Memory B cell (primary cell): ENCODE data around the gene IGFBP6.
"Not testable (repeated sequence)": the region's sequence is repeated elsewhere in the genome, so short reads cannot be mapped to it uniquely, and the experiment has no call there.

Experiments used
- ATAC-seq: fragments of 150-1000 bp; cut with Tn5 transposase; 2 replicates; pipeline ENCODE4 v1.10.0; 2021; ENCODE audit warnings: low read depth, mild to moderate bottlenecking, moderate library complexity
- DNase-seq, 2 donors: peaks; one replicate each; pipeline ENCODE4 v3.0.0; 2022; ENCODE audit warnings: low spot score in 2 of 2
- H3K27ac Mint-ChIP-seq: one replicate; pipeline ENCODE4 v1.8.0; 2022; ENCODE audit warnings: mild to moderate bottlenecking, moderate library complexity, mixed read lengths
- H3K27me3 Mint-ChIP-seq: one replicate; pipeline ENCODE4 v1.8.0; 2022; ENCODE audit warnings: mixed read lengths
- H3K36me3 Mint-ChIP-seq: one replicate; pipeline ENCODE4 v1.8.0; 2022; ENCODE audit warnings: mild to moderate bottlenecking, mixed read lengths
- H3K4me1 Mint-ChIP-seq: one replicate; pipeline ENCODE4 v1.8.0; 2022; ENCODE audit warnings: mixed read lengths
- H3K4me3 Mint-ChIP-seq: one replicate; pipeline ENCODE4 v1.8.0; 2022; ENCODE audit warnings: mild to moderate bottlenecking, moderate library complexity, mixed read lengths
- H3K9me3 Mint-ChIP-seq: one replicate; pipeline ENCODE4 v1.8.0; 2022; ENCODE audit warnings: mixed read lengths

Gene IGFBP6

GRCh38 chr12:53094394-53094787, 3.1 kb upstream of the IGFBP6 start:
- peaks cover 9% of the 10 kb centered on the region for H3K27me3 Mint-ChIP-seq
- no peaks in the 10 kb centered on the region for H3K36me3 Mint-ChIP-seq
- H3K4me3 Mint-ChIP-seq: no peak overlapping the region
- no peak for DNase-seq
- no peaks in the 10 kb centered on the region for H3K9me3 Mint-ChIP-seq
- peaks cover 21% of the 10 kb centered on the region for H3K4me1 Mint-ChIP-seq
- no peak overlapping the region for H3K27ac Mint-ChIP-seq
- ATAC-seq: no peak

- not testable (repeated sequence) for H3K36me3 Mint-ChIP-seq, H3K27ac Mint-ChIP-seq, ATAC-seq, H3K9me3 Mint-ChIP-seq, H3K27me3 Mint-ChIP-seq, DNase-seq, H3K4me3 Mint-ChIP-seq
- H3K4me1 Mint-ChIP-seq: peaks cover 23% of the 10 kb centered on the region
Measured at GRCh38 chr12:53094796-53095595, 2.5 kb upstream of the IGFBP6 start.

GRCh38 chr12:53095596-53095895, 1.9 kb upstream of the IGFBP6 start:
- H3K36me3 Mint-ChIP-seq, H3K27ac Mint-ChIP-seq, H3K4me3 Mint-ChIP-seq, ATAC-seq, H3K9me3 Mint-ChIP-seq, DNase-seq, H3K27me3 Mint-ChIP-seq: not testable (repeated sequence)
- peaks cover 23% of the 10 kb centered on the region for H3K4me1 Mint-ChIP-seq

- Mint-ChIP-seq H3K9me3 (no peaks in the 10 kb centered on the region), H3K27me3 (peaks cover 9% of the 10 kb centered on the region), H3K36me3 (no peaks in the 10 kb centered on the region)
Measured at GRCh38 chr12:53096089-53096741, 1.3 kb upstream of the IGFBP6 start.

GRCh38 chr12:53096759-53097158, 708 bp upstream of the IGFBP6 start:
- peaks cover 6% of the 10 kb centered on the region for H3K27me3 Mint-ChIP-seq

More at GRCh38 chr12:53096089-53096741, 1.3 kb upstream of the IGFBP6 start:
- ATAC-seq (no peak), DNase-seq (no peak)
- Mint-ChIP-seq H3K27ac (no peak overlapping the region), H3K4me3 (peak overlapping the region; percentile 19), H3K4me1 (peaks cover 23% of the 10 kb centered on the region)

GRCh38 chr12:53097207-53097563, 282 bp upstream of the IGFBP6 start:
- ATAC-seq: no peak
- H3K36me3 Mint-ChIP-seq: no peaks in the 10 kb centered on the region
- peaks cover 23% of the 10 kb centered on the region for H3K4me1 Mint-ChIP-seq
- no peak overlapping the region for H3K27ac Mint-ChIP-seq
- no peaks in the 10 kb centered on the region for H3K9me3 Mint-ChIP-seq
- H3K4me3 Mint-ChIP-seq: peak overlapping the region; percentile 78
- DNase-seq: no peak
- H3K27me3 Mint-ChIP-seq: peaks cover 4% of the 10 kb centered on the region

More at GRCh38 chr12:53096759-53097158, 708 bp upstream of the IGFBP6 start:
- H3K36me3 Mint-ChIP-seq: no peaks in the 10 kb centered on the region
- peak overlapping the region; percentile 78 for H3K4me3 Mint-ChIP-seq
- DNase-seq (no peak), ATAC-seq (no peak)
- H3K4me1 Mint-ChIP-seq: peaks cover 23% of the 10 kb centered on the region
- H3K9me3 Mint-ChIP-seq: no peaks in the 10 kb centered on the region
- no peak overlapping the region for H3K27ac Mint-ChIP-seq

- peaks cover 4% of the 10 kb centered on the region for H3K27me3 Mint-ChIP-seq
- H3K27ac Mint-ChIP-seq: no peak overlapping the region
- DNase-seq (no peak), ATAC-seq (no peak)
- H3K36me3 Mint-ChIP-seq: no peaks in the 10 kb centered on the region
- no peaks in the 10 kb centered on the region for H3K9me3 Mint-ChIP-seq
- peaks cover 29% of the 10 kb centered on the region for H3K4me1 Mint-ChIP-seq
- peak overlapping the region; percentile 81 for H3K4me3 Mint-ChIP-seq
Measured at GRCh38 chr12:53098354-53098981, 1.0 kb downstream of the IGFBP6 start.

- Mint-ChIP-seq H3K36me3 (no peaks in the 10 kb centered on the region), H3K27ac (no peak overlapping the region), H3K27me3 (peaks cover 4% of the 10 kb centered on the region), H3K4me1 (peaks cover 33% of the 10 kb centered on the region), H3K4me3 (peak overlapping the region; percentile 28), H3K9me3 (no peaks in the 10 kb centered on the region)
- ATAC-seq (peak; percentile 57), DNase-seq (peak; percentile 85 to 91)
Measured at GRCh38 chr12:53099071-53099882, 1.8 kb downstream of the IGFBP6 start.

- Mint-ChIP-seq H3K27me3 (peaks cover 4% of the 10 kb centered on the region), H3K9me3 (no peaks in the 10 kb centered on the region), H3K4me1 (peaks cover 39% of the 10 kb centered on the region), H3K4me3 (no peak overlapping the region), H3K36me3 (no peaks in the 10 kb centered on the region), H3K27ac (no peak overlapping the region)
- DNase-seq (no peak), ATAC-seq (no peak)
Measured at GRCh38 chr12:53100466-53101151, 3.1 kb downstream of the IGFBP6 start.

- H3K4me1 Mint-ChIP-seq: peaks cover 39% of the 10 kb centered on the region
- H3K27me3 Mint-ChIP-seq: peaks cover 4% of the 10 kb centered on the region
- H3K4me3 Mint-ChIP-seq: no peak overlapping the region
- DNase-seq (no peak), ATAC-seq (no peak)
- H3K27ac Mint-ChIP-seq: no peak overlapping the region
- no peaks in the 10 kb centered on the region for H3K36me3 Mint-ChIP-seq
- H3K9me3 Mint-ChIP-seq: no peaks in the 10 kb centered on the region
Measured at GRCh38 chr12:53101266-53101665, 3.8 kb downstream of the IGFBP6 start.

- ATAC-seq: no peak
- Mint-ChIP-seq H3K36me3 (no peaks in the 10 kb centered on the region), H3K27me3 (peaks cover 1% of the 10 kb centered on the region), H3K27ac (no peak overlapping the region), H3K4me1 (peaks cover 35% of the 10 kb centered on the region), H3K4me3 (no peak overlapping the region), H3K9me3 (no peaks in the 10 kb centered on the region)
- no peak for DNase-seq
Measured at GRCh38 chr12:53101931-53102781, 4.7 kb downstream of the IGFBP6 start.

GRCh38 chr12:53102883-53103807, 5.7 kb downstream of the IGFBP6 start, which contains the start of gene SOAT2:
Gene SOAT2, plus strand, starts transcription at chr12:53103486. Its CDS starts 92 bp downstream, at chr12:53103578.
- H3K4me1 Mint-ChIP-seq: peaks cover 31% of the 10 kb centered on the region
- H3K4me3 Mint-ChIP-seq: no peak within 1 kb of the TSS
- no peaks in the 10 kb centered on the region for H3K36me3 Mint-ChIP-seq
- no peaks in the 10 kb centered on the region for H3K27me3 Mint-ChIP-seq
- DNase-seq: no peak
- H3K9me3 Mint-ChIP-seq: no peaks in the 10 kb centered on the region
- peak; percentile 64 for ATAC-seq
- H3K27ac Mint-ChIP-seq: no peak within 1 kb of the TSS
